Loucy (cell line): ENCODE results near the gene NDUFC2.

Source experiments
- H2AFZ ChIP-seq: fragments of 200-600 bp; sonication (generic); 2 replicates; pipeline ENCODE4 v1.6.0; 2016; ENCODE audit warnings: antibody characterized with exemption, mild to moderate bottlenecking, low read length, moderate library complexity
- H3F3A ChIP-seq: fragments of 200-600 bp; 2 replicates; pipeline ENCODE4 v1.6.0; 2016; ENCODE audit warnings: antibody characterized with exemption, low read depth, mild to moderate bottlenecking
- H3K27me3 ChIP-seq: fragments of 200-600 bp; sonication (generic); 2 replicates; pipeline ENCODE4 v1.6.1; 2014; ENCODE audit warnings: low read length, mild to moderate bottlenecking; ENCODE audit not compliant: insufficient read depth, poor library complexity, severe bottlenecking
- H3K36me3 ChIP-seq: fragments of 200-600 bp; sonication (generic); 2 replicates; pipeline ENCODE4 v1.6.1; 2016; ENCODE audit warnings: low read length; ENCODE audit not compliant: insufficient read depth
- H3K4me1 ChIP-seq: fragments of 200-600 bp; sonication (generic); 2 replicates; pipeline ENCODE4 v1.5.1; 2014; ENCODE audit warnings: low read length, mild to moderate bottlenecking; ENCODE audit not compliant: insufficient read depth, poor library complexity, severe bottlenecking
- H3K4me2 ChIP-seq: fragments of 200-600 bp; sonication (generic); 2 replicates; pipeline ENCODE4 v1.6.0; 2014; ENCODE audit warnings: antibody characterized with exemption, low read length, low read depth, mild to moderate bottlenecking; ENCODE audit not compliant: poor library complexity, severe bottlenecking
- H3K4me3 ChIP-seq: fragments of 200-600 bp; sonication (generic); 2 replicates; pipeline ENCODE4 v1.5.1; 2014; ENCODE audit warnings: low read length, mild to moderate bottlenecking, mixed read lengths; ENCODE audit not compliant: poor library complexity, severe bottlenecking
- H3K79me2 ChIP-seq: fragments of 200-600 bp; sonication (generic); 2 replicates; pipeline ENCODE4 v1.6.1; 2014; ENCODE audit warnings: low read length; ENCODE audit not compliant: insufficient read depth
- H3K9ac ChIP-seq: fragments of 200-600 bp; sonication (generic); 2 replicates; pipeline ENCODE4 v1.6.0; 2014; ENCODE audit warnings: mild to moderate bottlenecking, low read depth, low read length, moderate library complexity; ENCODE audit not compliant: poor library complexity, severe bottlenecking
- H3K9me2 ChIP-seq: fragments of 200-600 bp; sonication (generic); replicated peaks from 2 replicates; pipeline ENCODE4 v1.6.1; 2016; ENCODE audit warnings: low read depth, low read length, mixed read lengths
- H3K9me3 ChIP-seq: fragments of 200-600 bp; sonication (generic); 2 replicates; pipeline ENCODE4 v1.6.1; 2014; ENCODE audit warnings: mild to moderate bottlenecking, antibody characterized with exemption, low read length, low read depth; ENCODE audit not compliant: insufficient read depth
- H4K20me1 ChIP-seq: fragments of 200-600 bp; sonication (generic); 2 replicates; pipeline ENCODE4 v1.6.0; 2014; ENCODE audit warnings: antibody characterized with exemption, low read length, mild to moderate bottlenecking; ENCODE audit not compliant: insufficient read depth, poor library complexity, severe bottlenecking
- CTCF ChIP-seq: fragments of 200-600 bp; sonication (generic); conservative IDR thresholded peaks from 2 replicates; pipeline ENCODE4 v1.5.1; 2014; ENCODE audit warnings: mild to moderate bottlenecking, antibody characterized with exemption, low read length
- EZH2phosphoT487 ChIP-seq: fragments of 200-600 bp; IDR thresholded peaks from 2 replicates; pipeline ENCODE4 v1.6.1; 2018; ENCODE audit warnings: antibody characterized with exemption, mild to moderate bottlenecking, moderate library complexity, borderline replicate concordance

NDUFC2 gene

GRCh38 chr11:78025378-78025777 lies 54.3 kb downstream of the NDUFC2 start:
- Histone ChIP-seq H3K9ac (no peak overlapping the region), H3K27me3 (no peaks in the 10 kb centered on the region), H3K4me1 (no peaks in the 10 kb centered on the region), H3K36me3 (no peaks in the 10 kb centered on the region), H3K79me2 (no peaks in the 10 kb centered on the region), H3K9me2 (no peaks in the 10 kb centered on the region), H3F3A (no peaks in the 10 kb centered on the region), H3K4me2 (no peak overlapping the region), H2AFZ (no peak overlapping the region), H3K9me3 (no peaks in the 10 kb centered on the region), H4K20me1 (no peaks in the 10 kb centered on the region), H3K4me3 (no peak overlapping the region)
- TF ChIP-seq CTCF, result no peak
- TF ChIP-seq EZH2phosphoT487, result no peak

GRCh38 chr11:78023426-78023825 lies 56.2 kb downstream of the NDUFC2 start:
- Histone ChIP-seq H3K9me2 (no peaks in the 10 kb centered on the region), H3K4me1 (no peaks in the 10 kb centered on the region), H3F3A (no peaks in the 10 kb centered on the region), H3K36me3 (no peaks in the 10 kb centered on the region), H3K27me3 (no peaks in the 10 kb centered on the region), H3K9me3 (no peaks in the 10 kb centered on the region), H3K4me2 (no peak overlapping the region), H3K9ac (no peak overlapping the region), H3K4me3 (no peak overlapping the region), H2AFZ (no peak overlapping the region), H4K20me1 (no peaks in the 10 kb centered on the region), H3K79me2 (no peaks in the 10 kb centered on the region)
- TF ChIP-seq CTCF (no peak), EZH2phosphoT487 (no peak)

GRCh38 chr11:78022397-78023396 lies 57.0 kb downstream of the NDUFC2 start, which contains the start of gene KCTD14:
Gene KCTD14 (minus strand): TSS chr11:78023276. CDS start chr11:78023249, 27 bp downstream.
- Histone ChIP-seq H3K36me3 (no peaks in the 10 kb centered on the region), H3F3A (no peaks in the 10 kb centered on the region), H3K9me2 (no peaks in the 10 kb centered on the region), H3K9me3 (no peaks in the 10 kb centered on the region), H3K27me3 (no peaks in the 10 kb centered on the region), H3K9ac (no peak within 1 kb of the TSS), H3K4me1 (no peaks in the 10 kb centered on the region), H3K4me3 (no peak within 1 kb of the TSS), H3K79me2 (no peaks in the 10 kb centered on the region), H2AFZ (no peak within 1 kb of the TSS), H4K20me1 (no peaks in the 10 kb centered on the region), H3K4me2 (no peak within 1 kb of the TSS)
- TF ChIP-seq EZH2phosphoT487, result no peak
